Activated T-helper 17 cell treated with anti-CD3 and anti-CD28 coated beads, Interleukin-2, amount 50 U/mL, for 72 hours (primary cell): ENCODE data around the gene ZNF148. TPM values are rescaled to one million over a fixed set of nuclear protein-coding genes. Genes with fewer than 3 reads are reported as not detected.

Source experiments
- ATAC-seq: fragments of 150-1000 bp; cut with Tn5 transposase; replicated peaks from 2 replicates; pipeline ENCODE4 v1.10.0; 2021; ENCODE audit warnings: mild to moderate bottlenecking, moderate library complexity
- H3K27ac Mint-ChIP-seq: one replicate; pipeline ENCODE4 v1.8.0; 2022; ENCODE audit warnings: mixed read lengths
- H3K27me3 Mint-ChIP-seq: one replicate; pipeline ENCODE4 v1.8.0; 2022; ENCODE audit warnings: mixed read lengths
- H3K36me3 Mint-ChIP-seq: one replicate; pipeline ENCODE4 v1.8.0; 2022; ENCODE audit warnings: low read depth, mild to moderate bottlenecking, mixed read lengths
- H3K4me1 Mint-ChIP-seq: one replicate; pipeline ENCODE4 v1.8.0; 2022; ENCODE audit warnings: mixed read lengths
- H3K4me3 Mint-ChIP-seq: one replicate; pipeline ENCODE4 v1.8.0; 2022; ENCODE audit warnings: mild to moderate bottlenecking, mixed read lengths
- H3K9me3 Mint-ChIP-seq: one replicate; pipeline ENCODE4 v1.8.0; 2022; ENCODE audit warnings: mixed read lengths
- total RNA-seq, 2 donors: library from RNA; stranded (reverse); gene quantifications; one replicate each; pipeline ENCODE4 v1.2.3, GENCODE V29; 2022

Gene ZNF148
- total RNA-seq, 2 donors from 2014 or later, result 38.1 to 60.2 TPM

GRCh38 chr3:125332504-125332903 is 42.6 kb downstream of the ZNF148 start:
- H3K27me3 Mint-ChIP-seq, result no peaks in the 10 kb centered on the region
- no peak overlapping the region for H3K4me3 Mint-ChIP-seq
- H3K27ac Mint-ChIP-seq, result no peak overlapping the region
- ATAC-seq, result no peak
- H3K36me3 Mint-ChIP-seq, result peaks cover 39% of the 10 kb centered on the region
- no peaks in the 10 kb centered on the region for H3K9me3 Mint-ChIP-seq
- peaks cover 22% of the 10 kb centered on the region for H3K4me1 Mint-ChIP-seq

- no peak overlapping the region for H3K27ac Mint-ChIP-seq
- no peaks in the 10 kb centered on the region for H3K9me3 Mint-ChIP-seq
- peaks cover 49% of the 10 kb centered on the region for H3K36me3 Mint-ChIP-seq
- no peak overlapping the region for H3K4me3 Mint-ChIP-seq
- H3K4me1 Mint-ChIP-seq, result peaks cover 18% of the 10 kb centered on the region
- no peak for ATAC-seq
- no peaks in the 10 kb centered on the region for H3K27me3 Mint-ChIP-seq
These were observed 43.9 kb downstream of the ZNF148 start for GRCh38 chr3:125331243-125331642.

GRCh38 chr3:125326957-125327356 is 48.2 kb downstream of the ZNF148 start:
- Mint-ChIP-seq H3K4me3 (no peak overlapping the region), H3K9me3 (peaks cover 4% of the 10 kb centered on the region), H3K4me1 (peaks cover 5% of the 10 kb centered on the region), H3K36me3 (peaks cover 85% of the 10 kb centered on the region), H3K27me3 (no peaks in the 10 kb centered on the region), H3K27ac (no peak overlapping the region)
- ATAC-seq, result no peak

GRCh38 chr3:125325746-125326145 is 49.4 kb downstream of the ZNF148 start:
- Mint-ChIP-seq H3K27ac (peak overlapping the region; percentile 38), H3K36me3 (peaks cover 85% of the 10 kb centered on the region), H3K27me3 (no peaks in the 10 kb centered on the region), H3K9me3 (peaks cover 4% of the 10 kb centered on the region), H3K4me3 (no peak overlapping the region), H3K4me1 (no peaks in the 10 kb centered on the region)
- no peak for ATAC-seq

- Mint-ChIP-seq H3K27me3 (no peaks in the 10 kb centered on the region), H3K4me1 (no peaks in the 10 kb centered on the region), H3K9me3 (peaks cover 4% of the 10 kb centered on the region), H3K27ac (no peak overlapping the region), H3K36me3 (peaks cover 77% of the 10 kb centered on the region), H3K4me3 (no peak overlapping the region)
- ATAC-seq, result no peak
These were observed 50.8 kb downstream of the ZNF148 start for GRCh38 chr3:125324341-125324740.

GRCh38 chr3:125322917-125323316 is 52.2 kb downstream of the ZNF148 start:
- H3K36me3 Mint-ChIP-seq, result peaks cover 70% of the 10 kb centered on the region
- peaks cover 4% of the 10 kb centered on the region for H3K9me3 Mint-ChIP-seq
- H3K4me1 Mint-ChIP-seq, result no peaks in the 10 kb centered on the region
- no peak overlapping the region for H3K4me3 Mint-ChIP-seq
- ATAC-seq, result no peak
- H3K27me3 Mint-ChIP-seq, result no peaks in the 10 kb centered on the region
- H3K27ac Mint-ChIP-seq, result no peak overlapping the region

- Mint-ChIP-seq H3K4me1 (no peaks in the 10 kb centered on the region), H3K36me3 (peaks cover 68% of the 10 kb centered on the region)
These were observed 53.0 kb downstream of the ZNF148 start for GRCh38 chr3:125322166-125322565.

GRCh38 chr3:125319765-125320164 is 55.4 kb downstream of the ZNF148 start:
- Mint-ChIP-seq H3K36me3 (peaks cover 57% of the 10 kb centered on the region), H3K27me3 (no peaks in the 10 kb centered on the region), H3K27ac (no peak overlapping the region), H3K9me3 (no peaks in the 10 kb centered on the region), H3K4me1 (no peaks in the 10 kb centered on the region), H3K4me3 (no peak overlapping the region)
- ATAC-seq, result no peak

More at GRCh38 chr3:125322166-125322565, 53.0 kb downstream of the ZNF148 start:
- no peak overlapping the region for H3K27ac Mint-ChIP-seq
- no peak for ATAC-seq
- peaks cover 4% of the 10 kb centered on the region for H3K9me3 Mint-ChIP-seq
- no peaks in the 10 kb centered on the region for H3K27me3 Mint-ChIP-seq
- no peak overlapping the region for H3K4me3 Mint-ChIP-seq

GRCh38 chr3:125318871-125319270 is 56.3 kb downstream of the ZNF148 start:
- peaks cover 4% of the 10 kb centered on the region for H3K4me1 Mint-ChIP-seq
- no peak for ATAC-seq
- H3K9me3 Mint-ChIP-seq, result no peaks in the 10 kb centered on the region
- no peak overlapping the region for H3K27ac Mint-ChIP-seq
- no peak overlapping the region for H3K4me3 Mint-ChIP-seq
- peaks cover 54% of the 10 kb centered on the region for H3K36me3 Mint-ChIP-seq
- no peaks in the 10 kb centered on the region for H3K27me3 Mint-ChIP-seq

GRCh38 chr3:125318167-125318865 is 56.8 kb downstream of the ZNF148 start:
- Mint-ChIP-seq H3K4me1 (peaks cover 6% of the 10 kb centered on the region), H3K27ac (no peak overlapping the region), H3K36me3 (peaks cover 51% of the 10 kb centered on the region), H3K27me3 (no peaks in the 10 kb centered on the region), H3K4me3 (no peak overlapping the region), H3K9me3 (no peaks in the 10 kb centered on the region)
- ATAC-seq, result no peak

GRCh38 chr3:125317761-125318160 is 57.4 kb downstream of the ZNF148 start:
- Mint-ChIP-seq H3K27ac (no peak overlapping the region), H3K9me3 (no peaks in the 10 kb centered on the region), H3K4me3 (no peak overlapping the region), H3K27me3 (no peaks in the 10 kb centered on the region), H3K4me1 (peaks cover 9% of the 10 kb centered on the region), H3K36me3 (peaks cover 52% of the 10 kb centered on the region)
- ATAC-seq, result no peak

GRCh38 chr3:125316949-125317348 is 58.2 kb downstream of the ZNF148 start:
- Mint-ChIP-seq H3K4me3 (no peak overlapping the region), H3K27me3 (no peaks in the 10 kb centered on the region), H3K9me3 (no peaks in the 10 kb centered on the region), H3K27ac (no peak overlapping the region), H3K36me3 (peaks cover 52% of the 10 kb centered on the region), H3K4me1 (peaks cover 17% of the 10 kb centered on the region)
- ATAC-seq, result no peak

- Mint-ChIP-seq H3K4me3 (no peak overlapping the region), H3K4me1 (peaks cover 22% of the 10 kb centered on the region), H3K27me3 (no peaks in the 10 kb centered on the region), H3K9me3 (no peaks in the 10 kb centered on the region), H3K36me3 (peaks cover 51% of the 10 kb centered on the region), H3K27ac (no peak overlapping the region)
- ATAC-seq, result no peak
These were observed 58.9 kb downstream of the ZNF148 start for GRCh38 chr3:125316246-125316645.

- no peak overlapping the region for H3K4me3 Mint-ChIP-seq
- peak; percentile 66 for ATAC-seq
- no peaks in the 10 kb centered on the region for H3K9me3 Mint-ChIP-seq
- no peaks in the 10 kb centered on the region for H3K27me3 Mint-ChIP-seq
- peaks cover 71% of the 10 kb centered on the region for H3K36me3 Mint-ChIP-seq
- H3K4me1 Mint-ChIP-seq, result peaks cover 33% of the 10 kb centered on the region
- no peak overlapping the region for H3K27ac Mint-ChIP-seq
These were observed 62.0 kb downstream of the ZNF148 start for GRCh38 chr3:125313060-125313635.

- peak; percentile 99 for ATAC-seq
- Mint-ChIP-seq H3K4me3 (peak overlapping the region; percentile 78), H3K27me3 (no peaks in the 10 kb centered on the region), H3K4me1 (peaks cover 33% of the 10 kb centered on the region), H3K36me3 (peaks cover 82% of the 10 kb centered on the region), H3K9me3 (no peaks in the 10 kb centered on the region), H3K27ac (no peak overlapping the region)
These were observed 64.5 kb downstream of the ZNF148 start for GRCh38 chr3:125310623-125311081.
